ENCODE data around the gene CSF3R. TPM values are rescaled to one million over a fixed set of nuclear protein-coding genes. Genes with fewer than 3 reads are reported as not detected.
"Not testable (repeated sequence)": the region's sequence is repeated elsewhere in the genome, so short reads cannot be mapped to it uniquely, and the experiment has no call there.

CSF3R gene
- total RNA-seq, 2 donors from 2014 or later = 3.9 to 17.0 TPM

GRCh38 chr1:36508257-36508656 is 25.5 kb upstream of the CSF3R start:
- H3K27me3 ChIP-seq (replicated peaks; ENCODE audit: insufficient read depth) = peaks cover 3% of the 10 kb centered on the region
- H3K36me3 ChIP-seq = no peaks in the 10 kb centered on the region
- DNase-seq (ENCODE audit: low spot score) = no peak
- no peaks in the 10 kb centered on the region for H3K9me3 ChIP-seq
- no peak overlapping the region for H3K4me3 ChIP-seq
- no peaks in the 10 kb centered on the region for H3K4me1 ChIP-seq (replicated peaks)
- intact Hi-C loops (cut with DNase I) = no loop called here
- 73% methylated on average over 3 of the region's 3 CpGs for WGBS
- TF ChIP-seq POLR2AphosphoS5 (IDR thresholded peaks at IDR 0.05) (no peak), CTCF (IDR thresholded peaks at IDR 0.05) (no peak), POLR2A (IDR thresholded peaks at IDR 0.05) (no peak)
- H3K27ac ChIP-seq = no peak overlapping the region

- H3K27me3 ChIP-seq (replicated peaks; ENCODE audit: insufficient read depth) = peaks cover 3% of the 10 kb centered on the region
- H3K4me1 ChIP-seq (replicated peaks) = no peaks in the 10 kb centered on the region
- TF ChIP-seq POLR2AphosphoS5 (IDR thresholded peaks at IDR 0.05) (no peak), CTCF (IDR thresholded peaks at IDR 0.05) (no peak), POLR2A (IDR thresholded peaks at IDR 0.05) (no peak)
- no peak for DNase-seq (ENCODE audit: low spot score)
- H3K9me3 ChIP-seq = no peaks in the 10 kb centered on the region
- intact Hi-C loops (cut with DNase I) = no loop called here
- H3K27ac ChIP-seq = no peak overlapping the region
- no peaks in the 10 kb centered on the region for H3K36me3 ChIP-seq
- WGBS = 47% methylated on average over 5 of the region's 5 CpGs
- H3K4me3 ChIP-seq = no peak overlapping the region
Measured at GRCh38 chr1:36506276-36506920, 23.7 kb upstream of the CSF3R start.

- intact Hi-C loops (cut with DNase I) = no loop called here
- no peak for DNase-seq (ENCODE audit: low spot score)
- Histone ChIP-seq H3K27ac (no peak overlapping the region), H3K4me3 (no peak overlapping the region), H3K36me3 (no peaks in the 10 kb centered on the region), H3K9me3 (no peaks in the 10 kb centered on the region), H3K4me1 (replicated peaks) (no peaks in the 10 kb centered on the region), H3K27me3 (replicated peaks; ENCODE audit: insufficient read depth) (peaks cover 3% of the 10 kb centered on the region)
- TF ChIP-seq POLR2AphosphoS5 (IDR thresholded peaks at IDR 0.05) (no peak), POLR2A (IDR thresholded peaks at IDR 0.05) (no peak), CTCF (IDR thresholded peaks at IDR 0.05) (no peak)
- WGBS = 79% methylated on average over 1 of the region's 1 CpG
Measured at GRCh38 chr1:36503733-36504132, 21.0 kb upstream of the CSF3R start.

DNA sequence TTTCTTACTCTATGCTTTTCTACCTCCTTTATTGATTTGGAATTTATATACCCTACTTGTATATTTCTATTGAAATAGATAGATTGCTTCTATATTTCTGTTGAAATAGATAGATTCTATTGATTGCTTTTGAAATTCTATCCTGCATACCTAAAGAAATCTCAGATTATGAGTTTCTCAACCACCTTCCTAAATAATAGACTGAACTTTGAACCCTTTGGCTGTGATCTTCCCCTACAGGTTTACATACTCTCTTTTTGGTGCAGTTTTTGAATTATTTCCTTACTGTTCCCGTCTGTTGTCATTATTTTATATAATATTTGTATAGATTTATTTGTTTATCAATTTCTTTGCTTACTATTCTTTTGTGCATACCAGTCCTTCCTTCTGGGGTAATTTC is 20.4 kb upstream of the CSF3R start:
- 66% methylated on average over 1 of the region's 1 CpG for WGBS
- Histone ChIP-seq H3K4me1 (replicated peaks) (no peaks in the 10 kb centered on the region), H3K36me3 (no peaks in the 10 kb centered on the region), H3K27me3 (replicated peaks; ENCODE audit: insufficient read depth) (peaks cover 3% of the 10 kb centered on the region), H3K9me3 (no peaks in the 10 kb centered on the region), H3K27ac (no peak overlapping the region), H3K4me3 (no peak overlapping the region)
- no peak for TF ChIP-seq POLR2A (IDR thresholded peaks at IDR 0.05)
- no peak for TF ChIP-seq POLR2AphosphoS5 (IDR thresholded peaks at IDR 0.05)
- TF ChIP-seq CTCF (IDR thresholded peaks at IDR 0.05) = no peak
- no peak for DNase-seq (ENCODE audit: low spot score)
- intact Hi-C loops (cut with DNase I) = no loop called here

DNA sequence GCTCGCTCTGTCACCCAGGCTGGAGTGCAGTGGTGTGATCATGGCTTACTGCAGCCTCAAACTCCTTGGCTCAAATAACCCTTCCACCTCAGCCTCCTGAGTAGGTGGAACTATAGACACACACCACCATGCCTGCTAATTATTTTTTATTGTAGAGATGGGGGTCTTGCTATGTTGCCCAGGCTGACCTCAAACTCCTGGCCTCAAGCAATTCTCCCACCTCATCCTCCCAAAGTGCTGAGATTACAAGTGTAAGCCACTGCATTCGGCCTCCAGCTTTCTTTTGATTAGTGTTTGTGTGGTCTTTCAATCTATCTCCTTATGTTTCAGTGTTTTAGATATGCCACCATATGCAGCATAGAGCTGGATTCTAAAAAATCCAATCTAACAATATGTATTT is 19.9 kb upstream of the CSF3R start:
- Histone ChIP-seq H3K36me3 (no peaks in the 10 kb centered on the region), H3K27ac (no peak overlapping the region), H3K4me1 (replicated peaks) (no peaks in the 10 kb centered on the region), H3K9me3 (no peaks in the 10 kb centered on the region), H3K27me3 (replicated peaks; ENCODE audit: insufficient read depth) (peaks cover 2% of the 10 kb centered on the region), H3K4me3 (no peak overlapping the region)
- DNase-seq (ENCODE audit: low spot score) = no peak
- intact Hi-C loops (cut with DNase I) = no loop called here
- 46% methylated on average over 2 of the region's 2 CpGs for WGBS
- TF ChIP-seq CTCF (IDR thresholded peaks at IDR 0.05) (no peak), POLR2AphosphoS5 (IDR thresholded peaks at IDR 0.05) (no peak), POLR2A (IDR thresholded peaks at IDR 0.05) (no peak)

- 90% methylated on average over 4 of the region's 4 CpGs for WGBS
- H3K4me3 ChIP-seq; H3K27me3 ChIP-seq (replicated peaks; ENCODE audit: insufficient read depth): not testable (repeated sequence)
Measured at GRCh38 chr1:36501911-36502310, 19.2 kb upstream of the CSF3R start.

More at GRCh38 chr1:36501911-36502310, 19.2 kb upstream of the CSF3R start:
- DNase-seq (ENCODE audit: low spot score); H3K4me1 ChIP-seq (replicated peaks); H3K36me3 ChIP-seq; intact Hi-C loops (cut with DNase I); H3K9me3 ChIP-seq; H3K27ac ChIP-seq: not testable (repeated sequence)

Measured in prostate gland (tissue), 2 donors.